GM13976 (cell line): Measurements from ENCODE around the gene FCHO2.
"Not testable (repeated sequence)": the region's sequence is repeated elsewhere in the genome, so short reads cannot be mapped to it uniquely, and the experiment has no call there.

ENCODE experiments used
- DNase-seq: peaks from one replicate; pipeline ENCODE4 v3.0.0; 2012; ENCODE audit warnings: low spot score
- in situ Hi-C: fragments of 300-500 bp; cut with MboI; formaldehyde crosslinking; loops from one replicate; pipeline ENCODE4 v1.12.0; 2022; ENCODE audit warnings: low sequenced_read_pairs, mixed read lengths, inconsistent platforms; ENCODE audit not compliant: unreplicated experiment
- TF ChIP-seq, protein P1 (sequence below): IDR thresholded peaks from 2 replicates; pipeline ENCODE4 v1.5.1; 2012; ENCODE audit warnings: borderline replicate concordance, mild to moderate bottlenecking; ENCODE audit not compliant: insufficient read depth; ENCODE audit errors: extremely low read depth, missing control alignments, control extremely low read depth

FCHO2 gene

DNA sequence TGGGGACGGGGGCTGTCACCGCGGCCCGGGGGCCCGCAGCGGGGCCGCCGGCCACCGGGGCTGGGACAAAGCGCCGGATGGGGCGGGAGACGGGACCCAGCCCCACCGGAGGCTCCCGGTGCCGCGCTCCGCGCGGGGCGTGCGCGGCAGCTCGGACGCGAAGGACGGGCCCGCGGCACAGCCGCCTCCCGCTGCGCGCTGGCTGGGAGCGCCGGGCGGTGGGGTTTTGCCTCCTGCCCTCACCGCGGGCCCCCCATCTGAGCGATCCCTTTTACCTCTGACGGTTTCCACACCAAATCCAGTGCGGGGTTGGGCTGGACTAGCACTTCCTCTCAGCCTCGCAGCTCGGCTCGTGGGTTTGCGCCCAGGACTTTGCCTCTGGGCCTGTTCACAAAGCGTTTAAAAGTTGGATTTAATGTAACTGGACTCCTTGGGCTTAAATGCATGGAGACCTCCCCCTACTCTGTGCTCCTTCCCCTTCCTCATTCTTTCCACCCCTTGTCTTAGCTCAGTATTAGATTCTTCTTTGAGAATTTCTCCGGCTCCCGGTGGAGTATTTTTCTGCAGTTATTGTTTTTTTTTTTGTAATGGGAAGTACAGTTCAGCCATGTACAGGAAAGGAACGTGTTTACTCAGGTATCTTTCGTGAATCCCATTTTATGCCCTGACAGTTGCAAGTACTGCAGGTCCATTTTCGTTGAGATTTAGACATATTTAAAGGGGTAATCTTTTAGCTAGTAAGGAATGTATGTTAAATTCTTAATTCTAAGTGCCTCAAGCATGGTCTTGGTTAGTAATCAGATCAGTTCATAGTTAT lies 691 bp downstream of the FCHO2 start:
- TF ChIP-seq, protein P1, sequence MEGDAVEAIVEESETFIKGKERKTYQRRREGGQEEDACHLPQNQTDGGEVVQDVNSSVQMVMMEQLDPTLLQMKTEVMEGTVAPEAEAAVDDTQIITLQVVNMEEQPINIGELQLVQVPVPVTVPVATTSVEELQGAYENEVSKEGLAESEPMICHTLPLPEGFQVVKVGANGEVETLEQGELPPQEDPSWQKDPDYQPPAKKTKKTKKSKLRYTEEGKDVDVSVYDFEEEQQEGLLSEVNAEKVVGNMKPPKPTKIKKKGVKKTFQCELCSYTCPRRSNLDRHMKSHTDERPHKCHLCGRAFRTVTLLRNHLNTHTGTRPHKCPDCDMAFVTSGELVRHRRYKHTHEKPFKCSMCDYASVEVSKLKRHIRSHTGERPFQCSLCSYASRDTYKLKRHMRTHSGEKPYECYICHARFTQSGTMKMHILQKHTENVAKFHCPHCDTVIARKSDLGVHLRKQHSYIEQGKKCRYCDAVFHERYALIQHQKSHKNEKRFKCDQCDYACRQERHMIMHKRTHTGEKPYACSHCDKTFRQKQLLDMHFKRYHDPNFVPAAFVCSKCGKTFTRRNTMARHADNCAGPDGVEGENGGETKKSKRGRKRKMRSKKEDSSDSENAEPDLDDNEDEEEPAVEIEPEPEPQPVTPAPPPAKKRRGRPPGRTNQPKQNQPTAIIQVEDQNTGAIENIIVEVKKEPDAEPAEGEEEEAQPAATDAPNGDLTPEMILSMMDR, result no peak
- in situ Hi-C loops, result no loop called here
- DNase-seq, result no peak

DNA sequence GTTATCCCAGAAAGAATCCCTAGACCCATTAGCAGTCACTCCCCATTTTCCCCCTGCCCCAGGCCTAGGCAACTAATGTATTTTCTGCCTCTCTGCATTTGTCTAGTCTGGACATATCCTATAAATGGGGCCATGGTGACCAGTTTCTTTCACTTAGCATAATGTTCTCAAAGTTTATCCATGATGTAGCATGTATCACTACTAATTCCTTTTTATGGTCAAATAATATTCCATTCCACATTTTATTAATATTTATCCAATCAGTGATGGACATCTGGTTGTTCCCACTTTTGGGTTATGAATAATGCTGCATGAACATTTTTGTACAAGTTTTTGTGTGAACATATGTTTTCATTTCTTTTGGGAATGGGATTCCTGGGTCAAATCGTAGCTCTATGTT lies 1.5 kb downstream of the FCHO2 start:
- no peak for DNase-seq
- in situ Hi-C loops, result no loop called here
- TF ChIP-seq, protein P1, result no peak

DNA sequence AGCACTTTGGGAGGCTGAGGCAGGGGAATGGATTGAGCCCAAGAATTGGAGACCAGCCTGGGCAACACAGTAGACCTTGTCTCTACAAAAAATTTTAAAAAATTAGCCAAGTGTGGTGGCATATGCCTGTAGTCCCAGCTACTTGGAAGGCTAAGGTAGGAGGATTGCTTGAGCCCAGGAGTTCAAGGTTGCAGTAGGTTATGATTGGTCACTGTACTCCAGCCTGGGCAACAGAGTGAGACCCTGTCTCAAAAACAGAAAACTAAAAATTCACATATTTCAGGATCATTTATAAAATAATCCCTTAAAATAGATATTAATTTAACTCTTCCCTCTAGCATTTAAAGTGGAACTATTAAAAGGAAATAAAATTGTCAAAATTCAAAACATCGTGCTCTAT lies 3.4 kb downstream of the FCHO2 start:
- DNase-seq, result no peak
- TF ChIP-seq, protein P1, result no peak
- in situ Hi-C loops, result no loop called here

DNA sequence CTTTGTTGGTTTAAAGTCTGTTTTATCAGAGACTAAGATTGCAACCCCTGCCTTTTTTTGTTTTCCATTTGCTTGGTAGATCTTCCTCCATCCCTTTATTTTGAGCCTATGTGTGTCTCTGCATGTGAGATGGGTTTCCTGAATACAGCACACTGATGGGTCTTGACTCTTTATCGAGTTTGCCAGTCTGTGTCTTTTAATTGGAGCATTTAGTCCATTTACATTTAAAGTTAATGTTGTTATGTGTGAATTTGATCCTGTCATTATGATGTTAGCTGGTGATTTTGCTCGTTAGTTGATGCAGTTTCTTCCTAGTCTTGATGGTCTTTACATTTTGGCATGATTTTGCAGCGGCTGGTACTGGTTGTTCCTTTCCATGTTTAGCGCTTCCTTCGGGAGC lies 18.6 kb downstream of the FCHO2 start:
- DNase-seq, in situ Hi-C loops: not testable (repeated sequence)

GRCh38 chr5:72976810-72977209 lies 21.0 kb downstream of the FCHO2 start:
- DNase-seq, in situ Hi-C loops: not testable (repeated sequence)

DNA sequence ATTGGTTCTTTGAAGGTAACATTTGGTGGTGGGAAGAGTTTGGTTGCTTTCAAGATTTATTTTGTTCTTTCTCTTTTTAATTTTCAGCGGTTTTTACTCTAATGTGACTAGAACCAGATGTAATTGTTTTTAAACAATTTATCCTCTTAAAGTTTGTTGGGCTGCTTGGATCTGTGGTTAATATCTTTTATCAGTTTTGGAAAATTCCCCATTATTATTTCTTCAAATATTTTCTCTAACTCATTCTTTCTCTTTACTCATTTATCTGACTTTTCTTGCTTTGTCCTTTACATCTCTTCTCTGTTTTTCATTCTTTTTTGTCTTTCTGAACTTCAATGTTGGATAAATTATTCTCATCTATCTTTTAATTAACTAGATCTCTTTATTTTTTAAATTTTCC lies 29.9 kb downstream of the FCHO2 start:
- DNase-seq, result no peak
- in situ Hi-C loops, result no loop called here
- TF ChIP-seq, protein P1, result no peak

GRCh38 chr5:72988769-72989168 lies 32.9 kb downstream of the FCHO2 start:
- in situ Hi-C loops, result no loop called here
- no peak for DNase-seq
- TF ChIP-seq, protein P1, result no peak

DNA sequence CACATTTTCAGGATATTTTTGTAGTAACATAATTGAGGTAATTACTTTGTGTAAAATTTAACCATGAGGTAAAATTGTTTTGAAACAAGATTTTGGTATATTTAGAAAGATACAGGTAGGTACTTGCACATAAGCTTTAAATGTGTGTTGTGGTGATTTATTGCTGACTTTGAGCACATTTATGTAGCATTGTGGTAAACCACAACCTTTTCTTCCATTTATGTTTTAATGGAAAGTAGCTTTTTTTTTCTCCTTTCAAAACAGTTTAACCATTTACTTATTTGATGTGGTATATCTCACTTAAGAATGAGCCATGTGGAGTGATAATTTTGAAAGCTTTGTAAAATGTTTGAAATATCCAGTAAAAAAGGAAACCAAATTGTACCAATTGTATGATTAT lies 35.6 kb downstream of the FCHO2 start:
- DNase-seq, result no peak
- TF ChIP-seq, protein P1, result no peak
- in situ Hi-C loops, result no loop called here
